Muscle of arm (tissue), 14 donors: ENCODE data around the gene SLC36A1. TPM values are rescaled to one million over a fixed set of nuclear protein-coding genes. Genes with fewer than 3 reads are reported as not detected.
"Not testable (repeated sequence)": the region's sequence is repeated elsewhere in the genome, so short reads cannot be mapped to it uniquely, and the experiment has no call there.

Experiments
- DNase-seq: peaks from one replicate; pipeline ENCODE4 v3.0.0-alpha.2; 2013
- long read RNA-seq, 11 donors: transcript quantifications; one replicate each; lab custom pipeline, GENCODE V29; 2026
- polyA plus RNA-seq, 12 donors: library from polyadenylated mRNA; unstranded; fragments of 120-200 nt; gene quantifications; one replicate each; pipeline ENCODE4 v1.2.1, GENCODE V29; 2013; ENCODE audit not compliant: insufficient read length in 12 of 12

SLC36A1 gene
- 10 to 100 TPM in 11 of 12 donors, not detected in 1; 12.7 to 42.7 (median 22.2) TPM for polyA plus RNA-seq
- long read RNA-seq, donor 1, full-length matches to known transcripts, result 3 of 21 reads
- long read RNA-seq, donor 1, partial matches to known transcripts, result 18 of 21 reads
- long read RNA-seq, donor 1, other reads (novel, unspliced or antisense), result 0 of 21 reads
- long read RNA-seq, donor 2, full-length matches to known transcripts, result 1 of 1 reads
- long read RNA-seq, donor 2, partial matches to known transcripts, result 0 of 1 reads
- long read RNA-seq, donor 2, other reads (novel, unspliced or antisense), result 0 of 1 reads
- long read RNA-seq, donor 3, full-length matches to known transcripts, result 1 of 1 reads
- long read RNA-seq, donor 3, partial matches to known transcripts, result 0 of 1 reads
- long read RNA-seq, donor 3, other reads (novel, unspliced or antisense), result 0 of 1 reads
- long read RNA-seq, donor 4, full-length matches to known transcripts, result 1 of 1 reads
- long read RNA-seq, donor 4, partial matches to known transcripts, result 0 of 1 reads
- long read RNA-seq, donor 4, other reads (novel, unspliced or antisense), result 0 of 1 reads
- long read RNA-seq, donor 5, full-length matches to known transcripts, result 1 of 1 reads
- long read RNA-seq, donor 5, partial matches to known transcripts, result 0 of 1 reads
- long read RNA-seq, donor 5, other reads (novel, unspliced or antisense), result 0 of 1 reads
- long read RNA-seq, donor 6, full-length matches to known transcripts, result 2 of 2 reads
- long read RNA-seq, donor 6, partial matches to known transcripts, result 0 of 2 reads
- long read RNA-seq, donor 6, other reads (novel, unspliced or antisense), result 0 of 2 reads
- long read RNA-seq, donor 7, full-length matches to known transcripts, result 1 of 1 reads
- long read RNA-seq, donor 7, partial matches to known transcripts, result 0 of 1 reads
- long read RNA-seq, donor 7, other reads (novel, unspliced or antisense), result 0 of 1 reads
- long read RNA-seq, donor 8, full-length matches to known transcripts, result 1 of 1 reads
- long read RNA-seq, donor 8, partial matches to known transcripts, result 0 of 1 reads
- long read RNA-seq, donor 8, other reads (novel, unspliced or antisense), result 0 of 1 reads
- long read RNA-seq, donor 9, result 0 reads
- long read RNA-seq, donor 10, result 0 reads
- long read RNA-seq, donor 11, full-length matches to known transcripts, result 1 of 13 reads
- long read RNA-seq, donor 11, partial matches to known transcripts, result 12 of 13 reads
- long read RNA-seq, donor 11, other reads (novel, unspliced or antisense), result 0 of 13 reads

DNA sequence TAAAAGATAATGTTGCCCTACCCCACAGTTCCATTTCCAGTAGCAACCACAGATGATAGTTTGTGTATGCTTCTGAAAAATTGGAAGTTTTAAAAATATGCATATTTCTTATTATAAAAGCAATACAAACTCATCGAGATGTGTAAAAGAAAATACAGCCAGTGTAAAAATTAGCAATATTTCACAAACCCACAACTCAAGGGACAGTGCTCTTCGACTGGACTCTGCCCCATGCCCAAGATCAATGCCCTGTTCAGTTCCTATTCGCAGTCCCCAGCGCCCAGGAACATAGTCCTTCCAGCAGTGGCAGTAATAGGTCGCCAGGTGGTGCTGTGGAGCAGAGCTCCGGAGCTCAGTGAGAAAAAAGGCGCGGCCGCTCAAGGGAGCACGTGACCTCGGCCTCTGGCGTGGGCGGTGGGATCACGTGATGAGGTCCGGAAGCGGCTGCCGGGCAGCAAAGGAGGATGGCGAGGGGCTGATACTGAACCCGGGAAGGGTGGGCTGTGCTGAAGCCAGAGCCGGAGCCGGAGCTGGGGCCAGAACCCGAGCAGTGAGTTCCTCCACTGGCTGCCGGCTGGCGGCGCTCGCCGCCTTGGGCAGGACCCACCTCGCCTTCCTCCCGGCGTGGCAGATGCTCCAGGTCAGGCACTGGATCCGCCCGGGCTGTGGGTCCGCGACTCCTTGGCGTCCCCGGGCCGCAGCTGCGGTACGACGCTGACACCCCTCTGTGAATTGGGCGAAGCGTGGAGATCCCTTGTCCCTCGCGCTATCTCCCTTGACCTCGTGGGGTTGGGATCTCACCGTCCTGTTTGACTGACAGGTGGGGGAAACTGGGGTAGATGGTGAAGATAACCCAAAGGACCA is at the start of gene SLC36A1:
TSS of gene SLC36A1 (plus strand) at position 430 of the 864 bp plus-strand sequence. CDS start 11,190 bp downstream, outside the sequence.
- peak; percentile 95 for DNase-seq

DNA sequence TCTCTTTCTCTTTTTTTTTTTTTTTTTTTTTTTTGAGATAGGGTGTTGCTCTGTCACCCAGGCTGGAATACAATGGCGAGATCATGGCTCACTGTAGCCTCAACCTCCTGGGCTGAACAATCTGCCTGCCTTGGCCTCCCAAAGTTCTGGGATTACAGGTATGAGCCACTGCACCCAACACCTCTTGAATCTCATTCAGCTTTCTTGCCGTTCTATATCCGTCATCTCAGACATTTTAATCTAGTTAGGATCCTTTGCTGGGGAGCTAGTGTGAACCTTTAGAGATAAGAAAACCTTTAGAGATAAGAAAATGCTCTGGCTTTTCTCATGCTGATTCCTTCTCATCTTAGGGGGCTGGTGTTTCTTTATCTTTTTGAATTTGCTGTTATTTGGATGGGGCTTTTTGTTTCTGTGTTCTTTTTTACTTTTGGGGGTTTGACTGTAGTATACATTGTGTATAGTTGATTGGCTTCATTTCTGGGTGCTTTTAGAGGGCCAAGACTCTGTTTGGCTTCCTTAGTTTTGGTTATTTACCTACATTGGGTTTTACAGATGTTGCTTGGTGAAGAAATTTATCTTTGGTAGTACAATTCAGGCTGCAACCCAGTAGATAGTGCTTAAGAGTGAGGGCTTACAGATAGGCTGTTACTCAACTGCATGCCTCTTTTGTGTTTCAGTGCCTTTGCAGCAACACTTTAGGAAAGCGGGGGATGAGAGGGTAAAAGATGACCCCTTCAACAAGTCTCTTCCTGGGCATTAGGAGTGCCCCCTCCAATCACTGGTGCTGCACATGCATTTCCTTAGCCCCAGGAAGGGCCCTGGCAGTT is 41.9 kb upstream of the SLC36A1 start:
- DNase-seq, result no peak

DNA sequence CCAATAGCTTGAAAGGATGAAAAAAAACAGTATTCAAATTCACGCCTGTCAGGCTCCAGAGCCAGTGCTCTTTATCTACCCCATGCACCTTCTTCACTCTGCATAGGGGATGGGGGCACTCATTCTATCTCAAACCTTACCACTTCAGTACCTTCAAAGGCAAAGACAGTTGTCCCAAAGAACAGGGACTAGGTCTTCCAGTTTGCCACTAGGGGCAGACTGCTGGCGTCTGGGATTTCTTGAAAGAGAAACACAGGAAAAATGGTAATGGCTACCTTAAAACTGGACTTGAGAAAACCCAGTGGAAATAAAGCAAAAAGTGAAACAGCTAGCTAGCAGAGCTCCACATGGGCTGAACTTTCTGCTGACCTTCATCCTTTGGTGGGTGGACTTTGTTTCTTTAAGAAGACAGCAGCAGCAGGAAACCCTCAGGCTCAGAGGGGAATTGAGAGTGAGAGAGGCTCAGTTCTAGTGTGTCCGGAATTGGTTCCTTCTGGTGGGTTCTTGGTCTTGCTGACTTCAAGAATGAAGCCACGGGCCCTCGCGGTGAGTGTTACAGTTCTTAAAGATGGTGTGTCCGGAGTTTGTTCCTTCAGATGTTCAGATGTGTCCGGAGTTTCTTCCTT is 41.0 kb upstream of the SLC36A1 start:
- no peak for DNase-seq

DNA sequence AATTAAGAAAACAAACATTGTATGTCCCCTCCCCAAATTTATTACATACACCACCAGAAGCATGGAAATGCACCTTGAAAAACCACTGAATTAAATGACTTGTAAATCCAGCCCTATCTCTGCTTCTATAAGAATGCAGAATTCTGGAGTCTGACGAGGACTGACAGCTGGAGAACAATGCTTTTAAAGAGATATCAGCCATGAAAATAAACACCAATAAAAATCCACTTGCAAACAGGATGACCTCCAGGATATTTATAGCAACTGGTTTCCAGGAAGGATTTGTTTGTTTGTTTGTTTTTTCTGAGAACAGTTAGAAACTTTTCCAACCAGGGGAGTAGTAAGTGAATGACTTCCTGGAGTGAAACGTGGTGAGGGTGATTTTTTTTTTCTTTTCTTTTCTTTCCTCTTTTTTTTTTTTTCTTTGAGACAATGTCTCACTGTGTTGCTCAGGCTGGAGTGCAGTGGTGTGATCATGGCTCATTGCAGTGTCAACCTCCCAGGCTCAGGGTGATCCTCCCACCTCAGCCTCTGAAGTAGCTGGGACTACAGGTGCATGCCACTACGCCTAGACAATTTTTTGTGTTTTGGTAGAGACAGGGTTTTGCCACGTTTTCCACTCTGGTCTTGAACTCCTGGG is 38.7 kb upstream of the SLC36A1 start:
- no peak for DNase-seq

DNA sequence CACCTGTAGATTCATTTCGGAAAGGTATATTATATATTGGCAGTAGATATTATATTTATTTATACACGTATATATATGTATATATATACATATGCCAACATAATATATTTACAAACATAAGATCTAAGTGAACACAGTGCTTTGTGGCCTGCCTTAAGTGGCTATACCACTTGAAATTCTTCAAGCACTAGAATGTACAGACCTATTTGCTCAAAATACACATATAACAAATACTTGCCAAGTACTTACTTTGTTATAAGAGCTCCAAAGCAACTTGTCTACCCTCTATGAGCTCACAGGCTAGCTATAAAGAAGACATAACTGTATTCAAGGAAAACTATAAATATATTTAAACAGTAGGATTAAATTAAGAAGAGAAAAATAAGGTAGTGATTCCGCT is 33.6 kb upstream of the SLC36A1 start:
- DNase-seq, result no peak

DNA sequence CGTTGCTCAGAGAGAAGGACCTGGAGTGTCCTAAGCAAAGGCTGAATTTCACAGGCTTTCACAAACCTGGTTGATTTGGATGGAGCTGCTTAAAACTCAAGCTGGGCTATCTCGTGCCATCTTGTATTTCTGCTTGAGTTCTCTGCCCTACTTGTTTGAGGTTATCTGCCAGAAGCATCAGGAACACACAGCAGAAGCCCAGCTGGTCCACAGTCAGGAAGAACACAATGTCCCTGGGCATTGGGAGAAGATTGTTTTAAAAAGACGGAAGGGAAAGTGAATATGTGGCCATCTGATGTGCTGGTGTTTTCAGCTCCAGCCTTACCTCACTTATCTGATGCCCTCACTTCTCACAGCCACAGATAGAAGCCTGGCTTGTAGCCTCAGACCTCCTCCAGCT is 32.9 kb upstream of the SLC36A1 start:
- DNase-seq, result no peak

DNA sequence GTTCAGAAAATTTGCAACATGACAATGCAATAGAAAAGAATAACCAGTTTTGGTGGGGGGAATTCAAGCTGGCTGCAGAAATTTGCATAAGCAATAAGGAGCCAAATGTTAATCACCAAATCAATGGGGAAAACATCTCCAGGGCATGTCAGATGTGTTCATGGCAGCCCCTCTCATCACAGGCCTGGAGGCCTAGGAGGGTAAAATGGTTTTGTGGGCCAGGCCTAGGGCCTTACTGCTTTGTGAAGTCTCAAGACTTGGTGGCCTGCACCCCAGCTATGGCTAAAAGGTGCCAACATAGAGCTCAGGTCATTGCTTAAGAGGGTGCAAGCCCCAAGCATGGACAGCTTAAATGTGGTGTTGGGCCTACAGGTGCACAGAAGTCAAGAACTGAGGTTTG is 29.7 kb upstream of the SLC36A1 start:
- no peak for DNase-seq

DNA sequence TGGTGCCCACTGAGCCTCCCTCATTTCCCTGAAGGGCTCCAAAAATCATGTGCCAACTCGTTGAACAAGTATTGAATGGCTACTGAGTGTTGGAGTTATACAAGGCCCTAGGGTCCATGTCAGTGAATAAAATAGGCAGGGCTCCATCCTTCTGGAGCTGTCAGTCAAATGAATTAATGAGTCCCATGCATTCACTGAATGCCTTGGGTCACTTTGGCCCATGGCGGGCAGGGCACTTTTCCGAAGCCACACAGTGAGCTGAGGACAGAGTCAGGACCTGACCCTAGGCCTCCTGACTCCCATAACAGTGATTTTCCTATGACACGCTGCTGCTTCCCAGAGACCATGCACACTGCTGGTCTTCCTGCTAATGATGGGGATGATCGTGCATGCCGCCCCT is 27.3 kb upstream of the SLC36A1 start:
- no peak for DNase-seq

DNA sequence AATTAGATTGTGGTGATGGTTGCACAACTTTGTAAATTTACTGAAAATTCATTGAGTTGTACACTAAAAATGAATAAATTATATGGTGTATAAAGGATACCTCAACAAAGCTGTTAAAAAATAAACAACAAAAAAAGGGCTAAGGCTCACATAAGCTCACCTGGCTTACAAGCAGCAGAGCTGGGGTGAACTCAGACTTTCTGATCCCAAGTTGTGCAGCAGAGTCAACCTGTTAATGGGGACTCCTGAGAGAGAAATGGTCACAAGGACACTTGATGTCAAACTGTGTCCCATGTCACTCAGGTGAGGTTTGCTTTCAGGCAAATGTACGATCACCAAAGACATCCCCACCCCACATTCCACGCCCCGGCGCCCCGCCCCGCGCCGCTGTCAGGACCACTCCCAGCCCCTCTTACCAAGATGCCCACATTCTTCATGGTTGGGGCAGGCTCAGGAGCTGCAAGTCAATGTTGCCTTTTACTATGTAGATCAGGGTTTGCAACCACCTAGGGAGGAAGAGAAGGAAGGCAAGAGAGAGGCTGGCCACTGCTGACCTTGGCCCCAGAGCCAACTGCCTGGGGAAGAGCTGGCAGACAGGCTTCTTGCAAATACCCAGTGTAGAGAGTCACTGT is 22.4 kb upstream of the SLC36A1 start:
- DNase-seq, result no peak

DNA sequence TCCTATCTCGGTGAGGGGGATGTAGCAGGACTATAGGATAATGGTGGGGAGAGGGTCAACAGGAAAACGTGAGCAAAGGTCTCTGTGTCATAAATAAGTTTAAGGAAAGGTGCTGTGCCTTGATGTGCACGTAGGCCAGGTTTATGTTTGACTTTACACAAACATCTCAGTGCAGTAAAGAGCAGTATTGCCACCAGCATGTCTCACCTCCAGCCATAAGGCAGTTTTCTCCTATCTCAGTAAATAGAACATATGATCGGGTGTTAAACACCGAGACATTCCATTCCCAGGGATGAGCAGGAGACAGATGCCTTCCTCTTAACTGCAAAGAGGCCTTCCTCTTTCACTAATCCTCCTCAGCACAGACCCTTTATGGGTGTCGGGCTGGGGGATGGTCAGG is 21.1 kb upstream of the SLC36A1 start:
- DNase-seq, result not testable (repeated sequence)

DNA sequence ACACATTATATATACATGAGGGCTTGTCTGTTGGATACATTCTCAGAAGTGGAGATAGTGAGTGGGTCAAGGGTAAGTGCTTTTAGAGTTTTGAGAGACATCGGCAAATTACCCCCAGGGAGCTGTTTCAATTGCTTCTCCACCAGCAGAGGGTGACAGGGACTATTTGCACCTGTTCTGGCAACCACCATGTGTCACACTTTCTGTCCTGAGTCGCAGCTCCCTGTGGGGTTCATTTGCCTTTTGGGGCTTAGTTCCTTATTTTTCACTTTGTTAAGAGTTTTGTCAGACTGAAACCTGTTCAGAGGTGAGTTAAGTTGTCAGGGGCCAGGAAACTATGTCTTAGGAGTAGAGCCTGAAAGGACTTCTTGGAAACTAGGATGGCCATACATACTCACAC is 20.1 kb upstream of the SLC36A1 start:
- DNase-seq, result no peak

DNA sequence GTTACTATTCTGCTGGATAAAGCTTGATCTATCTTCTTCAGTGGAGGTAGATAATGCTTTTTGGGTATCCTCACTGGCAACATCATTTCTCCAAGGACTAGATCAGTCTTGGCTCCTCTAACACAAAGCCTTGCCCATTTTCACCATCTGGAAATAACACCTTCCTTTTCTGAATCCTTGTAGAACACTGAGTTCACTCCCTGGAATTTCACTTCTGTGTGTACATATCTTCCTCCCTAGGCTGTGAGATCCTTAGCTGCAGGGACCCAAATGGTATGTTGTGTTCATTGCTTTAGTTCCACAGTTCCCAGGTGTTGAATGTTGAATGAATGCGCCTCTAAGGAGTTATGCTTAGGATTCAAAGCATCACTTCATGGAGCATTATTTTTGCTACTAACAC is 16.7 kb upstream of the SLC36A1 start:
- no peak for DNase-seq

DNA sequence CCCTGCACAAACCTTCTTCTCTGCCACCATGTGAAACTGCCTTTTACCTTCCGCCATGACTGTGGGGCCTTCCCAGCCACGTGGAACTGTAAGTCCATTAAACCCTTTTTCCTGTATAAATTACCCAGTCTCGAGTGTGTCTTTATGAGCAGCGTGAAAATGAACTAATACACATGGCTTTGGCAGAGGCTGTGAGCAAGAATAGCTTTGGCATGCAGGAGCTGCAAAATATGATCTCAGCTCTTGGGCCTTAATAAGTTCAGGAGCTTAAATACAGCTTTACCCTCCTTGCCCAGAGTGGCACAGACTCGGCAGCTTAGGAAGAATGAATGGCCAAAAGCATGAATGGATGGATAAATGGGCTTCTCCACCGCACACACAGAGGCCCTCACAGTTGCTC is 15.7 kb upstream of the SLC36A1 start:
- DNase-seq, result no peak

DNA sequence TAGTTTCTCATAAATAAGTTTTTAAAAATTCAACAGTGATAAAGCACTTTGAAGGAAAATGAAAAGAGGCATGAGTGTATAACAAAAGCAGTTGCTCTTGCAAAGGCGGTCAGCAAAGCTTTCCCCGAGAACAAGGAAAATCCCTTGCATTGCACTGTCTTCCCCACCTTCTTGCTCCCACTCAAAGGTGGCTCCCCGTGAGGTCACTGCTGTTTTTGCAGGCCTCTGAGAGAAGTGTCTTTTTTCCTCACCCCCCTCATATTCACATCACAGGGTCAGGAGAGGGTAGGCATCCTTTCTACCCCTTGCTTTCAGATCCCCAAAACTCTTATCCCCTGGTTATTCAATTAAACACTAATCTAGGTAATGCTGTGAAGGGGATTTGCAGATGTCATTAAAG is 15.2 kb upstream of the SLC36A1 start:
- DNase-seq, result no peak

DNA sequence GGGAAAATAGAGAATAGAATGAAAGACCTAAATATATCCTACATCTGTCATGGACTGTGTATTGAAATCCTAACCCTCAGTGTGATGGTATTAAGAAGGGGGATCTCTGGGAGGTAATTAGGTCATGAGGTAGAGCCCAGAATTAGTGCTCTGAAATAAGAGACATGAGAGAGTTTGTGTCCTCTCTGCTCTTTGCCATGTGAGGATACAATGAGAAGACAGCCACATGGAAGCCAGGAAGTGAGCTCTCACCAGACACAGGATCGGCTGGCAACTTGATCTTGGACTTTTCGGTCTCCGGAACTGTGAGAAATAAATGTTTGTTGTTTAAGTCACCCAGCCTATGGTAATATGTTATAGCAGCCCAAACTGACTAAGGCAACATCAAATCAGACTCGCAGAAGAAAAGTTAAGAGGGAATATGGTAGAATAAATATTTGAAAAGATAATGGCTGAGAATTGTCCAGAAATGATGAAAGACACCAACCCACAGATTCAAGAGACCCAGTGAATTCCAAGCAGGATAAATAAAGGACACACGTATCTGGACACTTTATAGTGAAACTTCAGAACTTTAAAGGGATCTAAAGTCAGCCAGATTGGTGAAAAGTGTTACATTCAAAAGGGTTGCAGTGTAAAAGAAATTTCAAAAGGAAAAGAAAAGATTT is 12.7 kb upstream of the SLC36A1 start:
- no peak for DNase-seq

DNA sequence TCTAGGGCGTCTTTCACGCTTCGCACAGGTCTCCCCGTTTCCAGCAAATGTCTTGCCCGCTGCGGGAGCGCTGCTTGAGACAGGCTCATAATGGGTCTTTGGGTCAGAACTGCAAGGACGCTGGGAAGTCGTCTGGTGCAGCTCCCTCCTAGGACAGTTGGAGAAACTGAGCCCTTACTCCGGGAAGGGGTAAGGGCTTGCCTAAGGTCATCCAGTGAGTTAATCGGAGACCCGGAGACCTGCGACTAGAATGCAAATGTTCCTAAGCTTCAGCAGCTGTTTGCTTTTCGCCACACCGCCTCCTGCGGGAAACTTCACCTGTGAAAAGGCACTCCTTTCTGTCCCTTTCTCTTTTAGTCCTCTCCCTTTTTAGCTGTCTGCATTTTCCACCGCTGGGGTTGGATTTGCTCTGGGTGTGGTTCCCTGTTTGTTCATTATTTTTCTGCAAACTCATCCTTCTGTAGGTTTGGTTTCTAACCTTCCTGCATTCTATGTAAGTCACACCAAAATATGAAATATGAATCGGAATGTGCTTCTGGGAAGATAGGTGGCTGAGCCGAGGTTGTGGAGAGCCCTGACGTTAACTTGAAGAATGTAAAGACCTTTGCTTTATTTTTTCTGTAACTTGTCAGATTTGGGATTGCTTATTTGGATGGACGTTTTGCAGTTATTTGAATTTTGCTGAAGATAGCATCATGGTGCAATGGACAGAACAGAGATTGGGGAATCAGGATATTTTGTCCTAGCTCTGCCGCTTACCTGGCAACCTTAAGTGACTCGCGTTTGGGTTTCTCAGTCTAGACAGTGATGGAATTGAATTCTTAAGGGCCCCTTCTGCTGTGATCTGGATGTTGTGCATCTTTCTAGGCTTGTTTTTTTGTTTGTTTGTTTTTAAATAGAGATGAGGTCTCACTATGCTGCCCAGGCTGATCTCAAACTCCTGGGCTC is 909 bp downstream of the SLC36A1 start:
- DNase-seq, result peak; percentile 16

DNA sequence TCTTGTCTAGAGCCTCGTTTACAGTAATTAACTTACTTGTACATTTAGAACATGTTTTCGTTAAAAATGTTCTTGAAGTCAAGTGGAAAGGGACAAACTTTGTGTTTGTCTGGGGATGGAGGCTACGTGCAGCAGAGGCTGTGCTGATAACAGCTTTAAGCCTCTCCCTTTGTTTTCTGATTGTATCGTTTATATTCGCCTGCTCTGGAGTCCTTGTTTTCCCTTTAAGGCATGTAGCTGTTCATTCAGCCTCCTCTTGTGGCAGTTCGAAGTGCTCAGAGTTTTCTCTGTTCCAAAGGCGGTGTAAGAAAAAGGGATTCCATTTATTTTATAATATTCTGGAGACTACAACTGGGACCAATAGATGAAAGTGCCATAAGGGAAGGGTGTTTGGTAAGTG is 1.9 kb downstream of the SLC36A1 start:
- no peak for DNase-seq
